WTC11 (cell line): ENCODE results near the gene DGCR8. TPM values are rescaled to one million over a fixed set of nuclear protein-coding genes. Genes with fewer than 3 reads are reported as not detected.

ENCODE experiments used
- ATAC-seq: fragments of 200-7000 bp; cut with Tn5 transposase; 2 replicates; pipeline ENCODE4 v1.10.0; 2021; ENCODE audit warnings: mild to moderate bottlenecking, moderate library complexity
- CTCF ChIA-PET: fragments of 300-600 bp; sonication (Branson Sonifier 250); formaldehyde crosslinking; loops from one replicate; lab custom pipeline; 2021; ENCODE audit warnings: antibody characterized with exemption; lab: Charles Lee
- POLR2A ChIA-PET: fragments of 350-600 bp; sonication (Branson Sonifier 250); formaldehyde crosslinking; loops from one replicate; lab custom pipeline; 2021; ENCODE audit warnings: antibody characterized with exemption; lab: Charles Lee
- DNase-seq: peaks from one replicate; pipeline ENCODE4 v3.0.0; 2021; ENCODE audit warnings: low spot score
- H3K27ac Mint-ChIP-seq: 2 replicates; pipeline ENCODE4 v1.8.0; 2021; ENCODE audit warnings: mixed read lengths
- H3K27me3 Mint-ChIP-seq: 2 replicates; pipeline ENCODE4 v1.8.0; 2021; ENCODE audit warnings: low read depth, mild to moderate bottlenecking, moderate library complexity, mixed read lengths
- H3K36me3 Mint-ChIP-seq: 2 replicates; pipeline ENCODE4 v1.8.0; 2021; ENCODE audit warnings: mixed read lengths
- H3K4me1 Mint-ChIP-seq: 2 replicates; pipeline ENCODE4 v1.8.0; 2022; ENCODE audit warnings: mixed read lengths
- H3K4me3 Mint-ChIP-seq: 2 replicates; pipeline ENCODE4 v1.8.0; 2021; ENCODE audit warnings: mild to moderate bottlenecking, moderate library complexity, mixed read lengths
- H3K9me3 Mint-ChIP-seq: 2 replicates; pipeline ENCODE4 v1.8.0; 2021; ENCODE audit warnings: mixed read lengths
- CREM ChIP-seq: sonication (generic); formaldehyde crosslinking; IDR thresholded peaks from 2 replicates; pipeline ENCODE4 v1.8.1; 2022; ENCODE audit warnings: mild to moderate bottlenecking, missing genetic modification reagents, moderate library complexity
- FOXJ3 ChIP-seq: sonication (generic); formaldehyde crosslinking; IDR thresholded peaks from 2 replicates; pipeline ENCODE4 v1.9.0; 2021; ENCODE audit warnings: missing genetic modification reagents, mild to moderate bottlenecking, borderline replicate concordance
- FOXP1 ChIP-seq: sonication (generic); formaldehyde crosslinking; IDR thresholded peaks from 2 replicates; pipeline ENCODE4 v1.8.0; 2022; ENCODE audit warnings: missing genetic modification reagents, mild to moderate bottlenecking, moderate library complexity, borderline replicate concordance
- MYBL2 ChIP-seq: sonication (generic); formaldehyde crosslinking; IDR thresholded peaks from 2 replicates; pipeline ENCODE4 v1.8.1; 2023; ENCODE audit warnings: mild to moderate bottlenecking, moderate library complexity, missing genetic modification reagents
- NFE2L1 ChIP-seq: sonication (generic); formaldehyde crosslinking; IDR thresholded peaks from 2 replicates; pipeline ENCODE4 v1.8.1; 2023; ENCODE audit warnings: missing genetic modification reagents
- NR3C1 ChIP-seq: sonication (generic); formaldehyde crosslinking; conservative IDR thresholded peaks from 2 replicates; pipeline ENCODE4 v1.8.1; 2023; ENCODE audit warnings: low read depth, mild to moderate bottlenecking, missing genetic modification reagents
- PRDM15 ChIP-seq: sonication (generic); formaldehyde crosslinking; IDR thresholded peaks from 2 replicates; pipeline ENCODE4 v1.8.0; 2022; ENCODE audit warnings: missing genetic modification reagents
- SOX15 ChIP-seq: fragments of 250-450 bp; sonication (Bioruptor Pico); IDR thresholded peaks from 2 replicates; pipeline ENCODE4 v1.9.0; 2021; ENCODE audit warnings: mild to moderate bottlenecking
- TCF7 ChIP-seq: sonication (generic); formaldehyde crosslinking; IDR thresholded peaks from 2 replicates; pipeline ENCODE4 v1.8.0; 2022; ENCODE audit warnings: mild to moderate bottlenecking, low read depth, missing genetic modification reagents, moderate library complexity
- TEAD4 ChIP-seq: sonication (generic); formaldehyde crosslinking; IDR thresholded peaks from 2 replicates; pipeline ENCODE4 v1.8.0; 2022; ENCODE audit warnings: mild to moderate bottlenecking, missing genetic modification reagents
- ZNF138 ChIP-seq: sonication (generic); formaldehyde crosslinking; conservative IDR thresholded peaks from 2 replicates; pipeline ENCODE4 v1.8.1; 2022; ENCODE audit warnings: mild to moderate bottlenecking, moderate library complexity, missing genetic modification reagents
- ZNF317 ChIP-seq: sonication (generic); formaldehyde crosslinking; IDR thresholded peaks from 2 replicates; pipeline ENCODE4 v1.8.1; 2023; ENCODE audit warnings: low read depth, mild to moderate bottlenecking, moderate library complexity, missing genetic modification reagents, borderline replicate concordance
- ZNF396 ChIP-seq: fragments of 250-450 bp; sonication (Bioruptor Pico); IDR thresholded peaks from 2 replicates; pipeline ENCODE4 v1.8.0; 2021; ENCODE audit warnings: mild to moderate bottlenecking, moderate library complexity, borderline replicate concordance
- ZSCAN18 ChIP-seq: fragments of 250-450 bp; sonication (Bioruptor Pico); IDR thresholded peaks from 2 replicates; pipeline ENCODE4 v2.1.2; 2022; ENCODE audit warnings: mild to moderate bottlenecking, moderate library complexity
- total RNA-seq: library from RNA; stranded (reverse); gene quantifications from 3 replicates; pipeline ENCODE4 v1.2.3, GENCODE V29; 2021
- TF ChIP-seq, protein P1 (sequence below): fragments of 200-600 bp; IDR thresholded peaks from 2 replicates; pipeline ENCODE4 v1.8.0; 2022; ENCODE audit warnings: antibody characterized with exemption
- TF ChIP-seq, protein P2 (sequence below): sonication (generic); formaldehyde crosslinking; IDR thresholded peaks from 2 replicates; pipeline ENCODE4 v1.8.0; 2023; ENCODE audit warnings: missing genetic modification reagents, mild to moderate bottlenecking, borderline replicate concordance
- TF ChIP-seq, protein P3 (sequence below): sonication (generic); formaldehyde crosslinking; IDR thresholded peaks from 2 replicates; pipeline ENCODE4 v1.8.1; 2023; ENCODE audit warnings: mild to moderate bottlenecking, moderate library complexity, missing genetic modification reagents

The DGCR8 gene
- total RNA-seq, 1 experiment from 2014 or later, result 55.0 TPM

- H3K36me3 Mint-ChIP-seq, result peaks cover 46% of the 10 kb centered on the region
- H3K4me1 Mint-ChIP-seq, result peaks cover 13% of the 10 kb centered on the region
- peak overlapping the region; percentile 88 for H3K4me3 Mint-ChIP-seq
- no peaks in the 10 kb centered on the region for H3K27me3 Mint-ChIP-seq
- no peak for ATAC-seq
- ChIA-PET POLR2A (interaction anchor here (1.2 to 1.7 kb wide), 3 partner anchors 10 to 160 kb away, joined by 3 read pairs; no protein-coding TSS in a partner anchor), CTCF (interaction anchor here (1.1 to 1.5 kb wide), 2 partner anchors 35 to 120 kb away, joined by 3 to 5 read pairs; no protein-coding TSS in a partner anchor)
- peak overlapping the region; percentile 90 for H3K27ac Mint-ChIP-seq
- no peak for DNase-seq
- H3K9me3 Mint-ChIP-seq, result no peaks in the 10 kb centered on the region
- TF ChIP-seq ZNF317 (CRISPR knock-in tag) (no peak), FOXP1 (CRISPR knock-in tag) (no peak), PRDM15 (no peak), FOXJ3 (no peak), MYBL2 (no peak), CREM (CRISPR knock-in tag) (no peak), ZNF396 (CRISPR knock-in tag) (no peak), NR3C1 (CRISPR knock-in tag) (no peak), ZNF138 (CRISPR knock-in tag) (no peak), NFE2L1 (no peak)
- TF ChIP-seq, protein P1, sequence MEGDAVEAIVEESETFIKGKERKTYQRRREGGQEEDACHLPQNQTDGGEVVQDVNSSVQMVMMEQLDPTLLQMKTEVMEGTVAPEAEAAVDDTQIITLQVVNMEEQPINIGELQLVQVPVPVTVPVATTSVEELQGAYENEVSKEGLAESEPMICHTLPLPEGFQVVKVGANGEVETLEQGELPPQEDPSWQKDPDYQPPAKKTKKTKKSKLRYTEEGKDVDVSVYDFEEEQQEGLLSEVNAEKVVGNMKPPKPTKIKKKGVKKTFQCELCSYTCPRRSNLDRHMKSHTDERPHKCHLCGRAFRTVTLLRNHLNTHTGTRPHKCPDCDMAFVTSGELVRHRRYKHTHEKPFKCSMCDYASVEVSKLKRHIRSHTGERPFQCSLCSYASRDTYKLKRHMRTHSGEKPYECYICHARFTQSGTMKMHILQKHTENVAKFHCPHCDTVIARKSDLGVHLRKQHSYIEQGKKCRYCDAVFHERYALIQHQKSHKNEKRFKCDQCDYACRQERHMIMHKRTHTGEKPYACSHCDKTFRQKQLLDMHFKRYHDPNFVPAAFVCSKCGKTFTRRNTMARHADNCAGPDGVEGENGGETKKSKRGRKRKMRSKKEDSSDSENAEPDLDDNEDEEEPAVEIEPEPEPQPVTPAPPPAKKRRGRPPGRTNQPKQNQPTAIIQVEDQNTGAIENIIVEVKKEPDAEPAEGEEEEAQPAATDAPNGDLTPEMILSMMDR, result no peak
- TF ChIP-seq, protein P2, sequence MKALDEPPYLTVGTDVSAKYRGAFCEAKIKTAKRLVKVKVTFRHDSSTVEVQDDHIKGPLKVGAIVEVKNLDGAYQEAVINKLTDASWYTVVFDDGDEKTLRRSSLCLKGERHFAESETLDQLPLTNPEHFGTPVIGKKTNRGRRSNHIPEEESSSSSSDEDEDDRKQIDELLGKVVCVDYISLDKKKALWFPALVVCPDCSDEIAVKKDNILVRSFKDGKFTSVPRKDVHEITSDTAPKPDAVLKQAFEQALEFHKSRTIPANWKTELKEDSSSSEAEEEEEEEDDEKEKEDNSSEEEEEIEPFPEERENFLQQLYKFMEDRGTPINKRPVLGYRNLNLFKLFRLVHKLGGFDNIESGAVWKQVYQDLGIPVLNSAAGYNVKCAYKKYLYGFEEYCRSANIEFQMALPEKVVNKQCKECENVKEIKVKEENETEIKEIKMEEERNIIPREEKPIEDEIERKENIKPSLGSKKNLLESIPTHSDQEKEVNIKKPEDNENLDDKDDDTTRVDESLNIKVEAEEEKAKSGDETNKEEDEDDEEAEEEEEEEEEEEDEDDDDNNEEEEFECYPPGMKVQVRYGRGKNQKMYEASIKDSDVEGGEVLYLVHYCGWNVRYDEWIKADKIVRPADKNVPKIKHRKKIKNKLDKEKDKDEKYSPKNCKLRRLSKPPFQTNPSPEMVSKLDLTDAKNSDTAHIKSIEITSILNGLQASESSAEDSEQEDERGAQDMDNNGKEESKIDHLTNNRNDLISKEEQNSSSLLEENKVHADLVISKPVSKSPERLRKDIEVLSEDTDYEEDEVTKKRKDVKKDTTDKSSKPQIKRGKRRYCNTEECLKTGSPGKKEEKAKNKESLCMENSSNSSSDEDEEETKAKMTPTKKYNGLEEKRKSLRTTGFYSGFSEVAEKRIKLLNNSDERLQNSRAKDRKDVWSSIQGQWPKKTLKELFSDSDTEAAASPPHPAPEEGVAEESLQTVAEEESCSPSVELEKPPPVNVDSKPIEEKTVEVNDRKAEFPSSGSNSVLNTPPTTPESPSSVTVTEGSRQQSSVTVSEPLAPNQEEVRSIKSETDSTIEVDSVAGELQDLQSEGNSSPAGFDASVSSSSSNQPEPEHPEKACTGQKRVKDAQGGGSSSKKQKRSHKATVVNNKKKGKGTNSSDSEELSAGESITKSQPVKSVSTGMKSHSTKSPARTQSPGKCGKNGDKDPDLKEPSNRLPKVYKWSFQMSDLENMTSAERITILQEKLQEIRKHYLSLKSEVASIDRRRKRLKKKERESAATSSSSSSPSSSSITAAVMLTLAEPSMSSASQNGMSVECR, result no peak
Measured at GRCh38 chr22:20118300-20119020, 38.4 kb downstream of the DGCR8 start.

GRCh38 chr22:20121856-20122415 is 41.9 kb downstream of the DGCR8 start:
- Mint-ChIP-seq H3K9me3 (no peaks in the 10 kb centered on the region), H3K4me3 (no peak overlapping the region), H3K4me1 (peaks cover 13% of the 10 kb centered on the region), H3K27ac (peak overlapping the region; percentile 32; the same call in 1 of the 2 replicates), H3K27me3 (no peaks in the 10 kb centered on the region), H3K36me3 (peaks cover 64% of the 10 kb centered on the region)
- ChIA-PET POLR2A (interaction anchor here (0.6 kb wide), 1 partner anchor 9 kb away, joined by 3 read pairs; no protein-coding TSS in a partner anchor), CTCF (no interaction called here)
- TF ChIP-seq, protein P3, sequence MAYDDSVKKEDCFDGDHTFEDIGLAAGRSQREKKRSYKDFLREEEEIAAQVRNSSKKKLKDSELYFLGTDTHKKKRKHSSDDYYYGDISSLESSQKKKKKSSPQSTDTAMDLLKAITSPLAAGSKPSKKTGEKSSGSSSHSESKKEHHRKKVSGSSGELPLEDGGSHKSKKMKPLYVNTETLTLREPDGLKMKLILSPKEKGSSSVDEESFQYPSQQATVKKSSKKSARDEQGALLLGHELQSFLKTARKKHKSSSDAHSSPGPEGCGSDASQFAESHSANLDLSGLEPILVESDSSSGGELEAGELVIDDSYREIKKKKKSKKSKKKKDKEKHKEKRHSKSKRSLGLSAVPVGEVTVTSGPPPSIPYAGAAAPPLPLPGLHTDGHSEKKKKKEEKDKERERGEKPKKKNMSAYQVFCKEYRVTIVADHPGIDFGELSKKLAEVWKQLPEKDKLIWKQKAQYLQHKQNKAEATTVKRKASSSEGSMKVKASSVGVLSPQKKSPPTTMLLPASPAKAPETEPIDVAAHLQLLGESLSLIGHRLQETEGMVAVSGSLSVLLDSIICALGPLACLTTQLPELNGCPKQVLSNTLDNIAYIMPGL (CRISPR knock-in tag), result no peak
- TF ChIP-seq ZSCAN18, result no peak
- TF ChIP-seq TCF7 (CRISPR knock-in tag), result no peak
- TF ChIP-seq SOX15 (CRISPR knock-in tag), result no peak
- TF ChIP-seq TEAD4, result no peak
- ATAC-seq (no peak), DNase-seq (no peak)
